Mesendoderm (in vitro differentiated cells): ENCODE data around the gene PRMT3.
"Not testable (repeated sequence)": the region's sequence is repeated elsewhere in the genome, so short reads cannot be mapped to it uniquely, and the experiment has no call there.

ENCODE experiments used
- DNase-seq: peaks from one replicate; pipeline ENCODE4 v3.0.0; 2013
- H2AK5ac ChIP-seq: 2 replicates; pipeline ENCODE4 v1.6.1; 2013; ENCODE audit warnings: low read length, inconsistent platforms
- H2BK120ac ChIP-seq: 2 replicates; pipeline ENCODE4 v1.6.1; 2013; ENCODE audit warnings: low read depth, mild to moderate bottlenecking, low read length, moderate library complexity, mixed read lengths
- H2BK15ac ChIP-seq: replicated peaks from 2 replicates; pipeline ENCODE4 v1.6.1; 2013; ENCODE audit warnings: low read depth, mild to moderate bottlenecking, moderate library complexity
- H2BK5ac ChIP-seq: 2 replicates; pipeline ENCODE4 v1.6.1; 2013; ENCODE audit warnings: low read length, inconsistent platforms
- H3K18ac ChIP-seq: 2 replicates; pipeline ENCODE4 v1.6.1; 2013; ENCODE audit warnings: mild to moderate bottlenecking, low read length, mixed read lengths
- H3K23ac ChIP-seq: one replicate; pipeline ENCODE4 v1.6.1; 2013; ENCODE audit warnings: low read length
- H3K27ac ChIP-seq: 2 replicates; pipeline ENCODE4 v1.5.1; 2013; ENCODE audit warnings: low read depth, mild to moderate bottlenecking, inconsistent platforms, low read length, moderate library complexity
- H3K27me3 ChIP-seq: 2 replicates; pipeline ENCODE4 v1.6.1; 2013; ENCODE audit warnings: low read length, control low read depth, mild to moderate bottlenecking, inconsistent platforms; ENCODE audit not compliant: insufficient read depth, poor library complexity
- H3K36me3 ChIP-seq: 2 replicates; pipeline ENCODE4 v1.6.1; 2013; ENCODE audit warnings: low read length, inconsistent platforms; ENCODE audit not compliant: control insufficient read depth, insufficient read depth
- H3K4ac ChIP-seq: one replicate; pipeline ENCODE4 v1.6.1; 2013; ENCODE audit warnings: low read depth, mild to moderate bottlenecking, low read length, moderate library complexity
- H3K4me1 ChIP-seq: 2 replicates; pipeline ENCODE4 v1.6.1; 2013; ENCODE audit warnings: low read depth, low read length, inconsistent platforms; ENCODE audit not compliant: control insufficient read depth
- H3K4me2 ChIP-seq: 2 replicates; pipeline ENCODE4 v1.6.1; 2013; ENCODE audit warnings: low read length
- H3K4me3 ChIP-seq: 2 replicates; pipeline ENCODE4 v1.5.1; 2013; ENCODE audit warnings: mild to moderate bottlenecking, low read length
- H3K56ac ChIP-seq: one replicate; pipeline ENCODE4 v1.6.1; 2013; ENCODE audit warnings: low read length
- H3K79me1 ChIP-seq: 2 replicates; pipeline ENCODE4 v1.6.1; 2013; ENCODE audit warnings: low read length, inconsistent platforms
- H3K79me2 ChIP-seq: 2 replicates; pipeline ENCODE4 v1.6.1; 2013; ENCODE audit warnings: mild to moderate bottlenecking, low read length; ENCODE audit not compliant: control insufficient read depth, insufficient read depth
- H3K9ac ChIP-seq: 2 replicates; pipeline ENCODE4 v1.6.1; 2013; ENCODE audit warnings: low read length, inconsistent platforms
- H4K5ac ChIP-seq: one replicate; pipeline ENCODE4 v1.6.1; 2013; ENCODE audit warnings: low read length
- H4K8ac ChIP-seq: one replicate; pipeline ENCODE4 v1.6.1; 2013; ENCODE audit warnings: low read depth, mild to moderate bottlenecking, control low read depth, low read length, moderate library complexity
- WGBS: extraction: QIAGEN DNeasy Blood & Tissue Kit; methylation state at CpG from one replicate; pipeline ENCODE4 v1.1.7; 2013; ENCODE audit warnings: low lambda C conversion rate, missing lambda C conversion rate; ENCODE audit not compliant: insufficient coverage; ENCODE audit errors: extremely low coverage; 5-methylcytosine and 5-hydroxymethylcytosine counted together

The PRMT3 gene

DNA sequence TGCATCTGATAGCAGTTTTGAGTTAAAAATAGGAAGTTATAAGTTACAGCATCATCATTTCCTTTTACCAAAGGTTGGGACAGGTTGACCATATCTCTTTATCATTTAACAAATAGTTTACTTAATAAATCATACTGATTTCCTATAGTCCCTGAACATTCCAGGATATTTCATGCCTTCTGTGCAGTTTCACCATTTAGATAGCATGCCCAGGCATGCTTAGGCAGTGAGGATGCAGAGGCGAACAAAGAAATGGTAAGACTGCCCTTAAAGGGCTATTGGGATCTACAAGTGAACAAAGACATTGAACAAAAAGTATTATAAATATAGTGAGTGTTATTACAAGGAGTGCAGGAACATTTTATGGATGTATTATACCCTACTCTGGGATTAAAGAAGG is 96.4 kb downstream of the PRMT3 start:
- no peaks in the 10 kb centered on the region for H3K4me1 ChIP-seq
- no peaks in the 10 kb centered on the region for H3K36me3 ChIP-seq
- no peaks in the 10 kb centered on the region for H3K27me3 ChIP-seq
- H3K56ac ChIP-seq: no peak overlapping the region
- H3K79me2 ChIP-seq: no peaks in the 10 kb centered on the region
- H3K4me3 ChIP-seq: no peak overlapping the region
- H3K18ac ChIP-seq: no peak overlapping the region
- H3K4me2 ChIP-seq: no peak overlapping the region
- no peak overlapping the region for H4K8ac ChIP-seq
- no peak overlapping the region for H2AK5ac ChIP-seq
- WGBS: no CpG with 5 or more reads among the region's 1 CpG
- no peak for DNase-seq
- no peak overlapping the region for H3K23ac ChIP-seq
- no peak overlapping the region for H2BK120ac ChIP-seq
- H3K9ac ChIP-seq: no peak overlapping the region
- H3K4ac ChIP-seq: no peak overlapping the region
- no peak overlapping the region for H4K5ac ChIP-seq
- H3K27ac ChIP-seq: no peak overlapping the region
- H3K79me1 ChIP-seq: no peaks in the 10 kb centered on the region
- H2BK5ac ChIP-seq: no peak overlapping the region
- no peak overlapping the region for H2BK15ac ChIP-seq

DNA sequence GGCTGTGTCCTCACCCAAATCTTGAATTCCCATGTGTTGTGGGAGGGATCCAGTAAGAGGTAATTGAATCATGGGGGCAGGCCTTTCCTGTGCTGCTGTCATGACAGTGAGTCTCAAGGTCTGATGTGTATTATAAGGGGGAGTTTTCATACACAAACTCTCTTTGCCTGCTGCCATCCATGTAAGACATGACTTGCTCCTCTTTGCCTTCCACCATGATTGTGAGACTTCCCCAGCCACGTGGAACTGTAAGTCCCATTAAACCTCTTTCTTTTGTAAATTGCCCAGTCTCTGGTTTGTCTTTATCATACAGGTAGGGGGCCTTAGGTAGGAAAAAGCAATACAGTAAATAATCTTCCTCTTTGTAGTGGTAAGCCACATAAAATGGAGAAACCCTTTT is 96.9 kb downstream of the PRMT3 start:
- DNase-seq: not testable (repeated sequence)
- no CpG with 5 or more reads among the region's 1 CpG for WGBS

DNA sequence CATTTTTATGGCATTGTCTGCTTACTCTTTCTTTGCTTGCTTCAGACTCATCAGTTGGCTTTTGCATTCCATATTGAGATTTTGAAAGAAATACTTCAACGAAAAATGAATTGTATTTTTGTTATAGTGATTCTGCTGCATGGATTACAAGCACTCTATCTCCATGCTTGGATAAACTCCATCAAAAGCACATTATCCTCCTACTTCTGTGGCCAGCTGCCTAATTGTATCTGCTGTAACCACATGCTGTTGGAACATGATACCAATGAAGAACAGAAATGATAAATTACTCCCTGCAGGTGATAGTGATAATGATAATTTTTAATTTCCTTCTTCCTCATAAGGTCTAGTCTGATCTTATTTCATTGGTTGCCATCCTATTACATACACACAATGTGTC is 100.8 kb downstream of the PRMT3 start:
- H3K4me2 ChIP-seq: no peak overlapping the region
- H3K27ac ChIP-seq: no peak overlapping the region
- no peak overlapping the region for H4K8ac ChIP-seq
- H3K18ac ChIP-seq: no peak overlapping the region
- no peak overlapping the region for H3K56ac ChIP-seq
- DNase-seq: no peak
- no peak overlapping the region for H2BK15ac ChIP-seq
- no peak overlapping the region for H2BK5ac ChIP-seq
- no peaks in the 10 kb centered on the region for H3K79me2 ChIP-seq
- H2BK120ac ChIP-seq: no peak overlapping the region
- H3K36me3 ChIP-seq: no peaks in the 10 kb centered on the region
- no peaks in the 10 kb centered on the region for H3K27me3 ChIP-seq
- H3K79me1 ChIP-seq: no peaks in the 10 kb centered on the region
- H3K4me1 ChIP-seq: no peaks in the 10 kb centered on the region
- H2AK5ac ChIP-seq: no peak overlapping the region
- no peak overlapping the region for H3K4ac ChIP-seq
- no peak overlapping the region for H3K9ac ChIP-seq
- H3K23ac ChIP-seq: no peak overlapping the region
- WGBS: no CpG with 5 or more reads among the region's 1 CpG
- H4K5ac ChIP-seq: no peak overlapping the region
- H3K4me3 ChIP-seq: no peak overlapping the region

More for the DNA sequence above, 96.9 kb downstream of the PRMT3 start:
- not testable (repeated sequence) for H3K79me2 ChIP-seq, H3K79me1 ChIP-seq, H2BK15ac ChIP-seq, H3K4ac ChIP-seq, H3K18ac ChIP-seq, H3K9ac ChIP-seq, H2AK5ac ChIP-seq, H2BK120ac ChIP-seq, H2BK5ac ChIP-seq, H3K4me1 ChIP-seq, H4K5ac ChIP-seq, H3K36me3 ChIP-seq, H3K4me3 ChIP-seq, H4K8ac ChIP-seq, H3K23ac ChIP-seq, H3K56ac ChIP-seq, H3K27ac ChIP-seq, H3K4me2 ChIP-seq, H3K27me3 ChIP-seq

DNA sequence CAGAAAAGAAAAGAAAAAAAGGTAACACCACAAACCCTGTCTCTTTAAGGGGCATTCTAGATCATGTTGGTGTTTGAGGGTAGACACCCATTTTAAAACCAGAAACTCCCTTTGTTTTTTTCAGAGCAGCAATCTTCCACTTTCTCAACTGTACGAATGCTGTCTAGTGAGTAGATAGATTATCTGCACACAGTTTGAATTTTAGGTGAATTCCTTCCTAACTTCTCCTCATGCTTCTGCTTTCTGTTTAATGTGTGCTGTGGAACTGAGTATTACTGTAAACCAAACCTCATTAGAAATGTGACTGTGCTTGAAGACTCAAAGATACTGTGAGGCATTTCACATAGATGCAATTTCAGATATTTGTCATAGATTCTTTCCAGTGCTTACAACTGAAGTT is 102.4 kb downstream of the PRMT3 start:
- H3K9ac ChIP-seq: no peak overlapping the region
- no peak overlapping the region for H2AK5ac ChIP-seq
- H3K18ac ChIP-seq: no peak overlapping the region
- H3K36me3 ChIP-seq: no peaks in the 10 kb centered on the region
- no peak overlapping the region for H3K4me2 ChIP-seq
- H3K4ac ChIP-seq: no peak overlapping the region
- no peak overlapping the region for H3K4me3 ChIP-seq
- no peak overlapping the region for H4K8ac ChIP-seq
- H4K5ac ChIP-seq: no peak overlapping the region
- H3K56ac ChIP-seq: no peak overlapping the region
- H2BK120ac ChIP-seq: no peak overlapping the region
- DNase-seq: no peak
- H2BK15ac ChIP-seq: no peak overlapping the region
- H3K27me3 ChIP-seq: no peaks in the 10 kb centered on the region
- no peaks in the 10 kb centered on the region for H3K79me1 ChIP-seq
- H3K27ac ChIP-seq: no peak overlapping the region
- H3K23ac ChIP-seq: no peak overlapping the region
- no peaks in the 10 kb centered on the region for H3K79me2 ChIP-seq
- H2BK5ac ChIP-seq: no peak overlapping the region
- WGBS: no CpG with 5 or more reads among the region's 1 CpG
- H3K4me1 ChIP-seq: no peaks in the 10 kb centered on the region

DNA sequence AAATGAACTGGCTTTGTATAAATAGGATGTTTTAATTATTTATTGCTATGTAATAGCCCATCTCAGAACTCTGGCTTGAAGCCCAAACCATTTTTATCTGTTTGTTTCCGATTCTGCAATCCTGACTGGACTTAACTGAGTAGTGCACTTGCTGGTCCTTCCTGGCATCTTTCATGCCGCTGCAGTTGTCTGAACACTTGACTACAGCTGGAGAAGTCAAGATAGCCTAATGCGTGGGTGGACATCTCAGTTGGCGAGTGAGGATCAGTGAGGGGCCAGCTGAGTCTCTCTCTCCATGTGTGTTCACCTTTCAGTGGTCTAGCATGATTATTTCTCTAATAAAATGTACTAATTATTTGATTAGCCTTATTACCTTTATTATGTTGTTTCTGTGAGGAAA is 105.8 kb downstream of the PRMT3 start:
- H2BK15ac ChIP-seq: no peak overlapping the region
- WGBS: no CpG with 5 or more reads among the region's 4 CpGs
- no peaks in the 10 kb centered on the region for H3K4me1 ChIP-seq
- no peak overlapping the region for H2BK120ac ChIP-seq
- H4K5ac ChIP-seq: no peak overlapping the region
- no peak overlapping the region for H3K56ac ChIP-seq
- H3K9ac ChIP-seq: no peak overlapping the region
- no peaks in the 10 kb centered on the region for H3K79me2 ChIP-seq
- no peak overlapping the region for H3K23ac ChIP-seq
- H3K4ac ChIP-seq: no peak overlapping the region
- H3K4me2 ChIP-seq: no peak overlapping the region
- H2BK5ac ChIP-seq: no peak overlapping the region
- H3K79me1 ChIP-seq: no peaks in the 10 kb centered on the region
- no peak overlapping the region for H2AK5ac ChIP-seq
- no peak overlapping the region for H3K18ac ChIP-seq
- no peak for DNase-seq
- no peak overlapping the region for H4K8ac ChIP-seq
- H3K36me3 ChIP-seq: no peaks in the 10 kb centered on the region
- H3K27ac ChIP-seq: no peak overlapping the region
- H3K27me3 ChIP-seq: no peaks in the 10 kb centered on the region
- H3K4me3 ChIP-seq: no peak overlapping the region

DNA sequence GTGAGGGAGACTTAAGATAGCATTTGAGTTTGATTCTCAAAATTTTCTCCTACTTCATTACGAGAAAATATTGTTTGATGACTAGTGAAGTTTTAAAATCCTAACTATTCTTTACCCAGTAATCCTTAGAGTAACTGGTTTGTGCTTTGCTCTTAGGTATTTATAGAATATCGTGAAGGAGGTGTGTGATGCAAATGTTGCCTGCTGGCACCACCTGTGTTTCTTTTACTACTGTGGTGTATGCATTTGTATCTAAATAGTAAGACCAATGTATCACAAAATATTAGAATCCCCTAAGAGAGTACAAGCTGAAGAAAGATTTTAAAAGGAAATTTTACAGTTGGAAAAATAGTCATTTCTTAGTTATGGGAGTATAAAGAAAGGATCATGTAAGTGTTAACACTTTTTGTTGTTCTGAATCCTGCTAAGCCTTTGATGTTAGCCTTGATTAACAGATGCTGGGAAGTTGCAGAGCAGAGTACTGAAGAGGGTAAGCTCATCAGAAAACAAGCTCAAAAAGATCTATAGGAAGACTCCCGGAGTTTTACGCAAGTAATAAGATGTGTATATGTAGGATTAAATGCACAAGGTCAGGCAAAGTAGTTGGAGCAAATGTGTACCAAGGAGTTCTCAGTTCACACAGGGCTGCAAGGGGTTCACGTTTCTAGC is 109.7 kb downstream of the PRMT3 start:
- H3K79me2 ChIP-seq: no peaks in the 10 kb centered on the region
- no peak overlapping the region for H3K18ac ChIP-seq
- H3K36me3 ChIP-seq: no peaks in the 10 kb centered on the region
- no peak overlapping the region for H3K4ac ChIP-seq
- no peak overlapping the region for H3K4me3 ChIP-seq
- H2BK15ac ChIP-seq: no peak overlapping the region
- H3K56ac ChIP-seq: no peak overlapping the region
- no peak for DNase-seq
- no peak overlapping the region for H2AK5ac ChIP-seq
- H3K27me3 ChIP-seq: no peaks in the 10 kb centered on the region
- no peak overlapping the region for H3K23ac ChIP-seq
- H3K9ac ChIP-seq: no peak overlapping the region
- H3K79me1 ChIP-seq: no peaks in the 10 kb centered on the region
- H3K4me1 ChIP-seq: no peaks in the 10 kb centered on the region
- no peak overlapping the region for H2BK120ac ChIP-seq
- no peak overlapping the region for H2BK5ac ChIP-seq
- no peak overlapping the region for H4K5ac ChIP-seq
- no peak overlapping the region for H3K4me2 ChIP-seq
- WGBS: no CpG with 5 or more reads among the region's 5 CpGs
- no peak overlapping the region for H3K27ac ChIP-seq
- no peak overlapping the region for H4K8ac ChIP-seq
